SK-N-SH treated with all-trans-retinoic acid at 6 μM for 48 hours (cell line): ENCODE results near the gene PRKAG3.

Source experiments
- ATAC-seq: fragments of 200-7000 bp; cut with Tn5 transposase; 3 replicates; pipeline ENCODE4 v1.9.1; 2020; ENCODE audit warnings: mild to moderate bottlenecking, moderate library complexity
- ARNTL ChIP-seq: fragments of 450-650 bp; formaldehyde crosslinking; IDR thresholded peaks from 2 replicates; pipeline ENCODE4 v1.5.0; 2020; ENCODE audit warnings: low read depth, mild to moderate bottlenecking, moderate library complexity, borderline replicate concordance
- BACH2 ChIP-seq: fragments of 250-450 bp; sonication (Bioruptor Pico); IDR thresholded peaks from 2 replicates; pipeline ENCODE4 v1.9.0; 2021; ENCODE audit warnings: mild to moderate bottlenecking, borderline replicate concordance
- CSDC2 ChIP-seq: fragments of 250-450 bp; sonication (Bioruptor Pico); IDR thresholded peaks from 2 replicates; pipeline ENCODE4 v1.5.0; 2020; ENCODE audit warnings: mild to moderate bottlenecking, moderate library complexity
- ESRRG ChIP-seq: fragments of 250-450 bp; sonication (Bioruptor Pico); IDR thresholded peaks from 2 replicates; pipeline ENCODE4 v1.6.1; 2021; ENCODE audit warnings: mild to moderate bottlenecking
- GLIS3 ChIP-seq: fragments of 250-450 bp; sonication (Bioruptor Pico); IDR thresholded peaks from 2 replicates; pipeline ENCODE4 v1.5.0; 2020; ENCODE audit warnings: mild to moderate bottlenecking, moderate library complexity
- ISL1 ChIP-seq: fragments of 250-450 bp; sonication (Bioruptor Pico); IDR thresholded peaks from 2 replicates; pipeline ENCODE4 v2.1.2; 2022; ENCODE audit warnings: mild to moderate bottlenecking, moderate library complexity
- PPARA ChIP-seq: fragments of 250-450 bp; sonication (Bioruptor Pico); IDR thresholded peaks from 2 replicates; pipeline ENCODE4 v1.5.0; 2020; ENCODE audit warnings: mild to moderate bottlenecking, borderline replicate concordance
- SNAI2 ChIP-seq: fragments of 250-450 bp; sonication (Bioruptor Pico); IDR thresholded peaks from 2 replicates; pipeline ENCODE4 v1.5.0; 2020; ENCODE audit warnings: mild to moderate bottlenecking, moderate library complexity
- TCF4 ChIP-seq: fragments of 250-450 bp; sonication (Bioruptor Pico); IDR thresholded peaks from 2 replicates; pipeline ENCODE4 v1.8.0; 2021; ENCODE audit warnings: mild to moderate bottlenecking, moderate library complexity, borderline replicate concordance
- TOX ChIP-seq: fragments of 250-450 bp; sonication (Bioruptor Pico); IDR thresholded peaks from 2 replicates; pipeline ENCODE4 v1.8.0; 2021; ENCODE audit warnings: mild to moderate bottlenecking, moderate library complexity, borderline replicate concordance
- ZC3H10 ChIP-seq: fragments of 250-450 bp; sonication (Bioruptor Pico); IDR thresholded peaks from 2 replicates; pipeline ENCODE4 v1.5.1; 2021; ENCODE audit warnings: mild to moderate bottlenecking, moderate library complexity
- ZFP3 ChIP-seq: fragments of 250-450 bp; sonication (Bioruptor Pico); IDR thresholded peaks from 2 replicates; pipeline ENCODE4 v1.5.0; 2020; ENCODE audit warnings: mild to moderate bottlenecking, moderate library complexity
- ZFP30 ChIP-seq: fragments of 450-650 bp; formaldehyde crosslinking; IDR thresholded peaks from 2 replicates; pipeline ENCODE4 v1.5.0; 2022; ENCODE audit warnings: mild to moderate bottlenecking, moderate library complexity
- ZNF565 ChIP-seq: fragments of 450-650 bp; formaldehyde crosslinking; conservative IDR thresholded peaks from 2 replicates; pipeline ENCODE4 v1.5.0; 2020; ENCODE audit warnings: low read depth, mild to moderate bottlenecking, moderate library complexity
- ZNF70 ChIP-seq: fragments of 450-650 bp; formaldehyde crosslinking; IDR thresholded peaks from 2 replicates; pipeline ENCODE4 v1.5.0; 2020; ENCODE audit warnings: mild to moderate bottlenecking, moderate library complexity
- ZNF8 ChIP-seq: fragments of 450-650 bp; formaldehyde crosslinking; IDR thresholded peaks from 2 replicates; pipeline ENCODE4 v1.5.0; 2020; ENCODE audit warnings: mild to moderate bottlenecking, moderate library complexity
- TF ChIP-seq, protein P1 (sequence below): fragments of 250-450 bp; sonication (Bioruptor Pico); IDR thresholded peaks from 2 replicates; pipeline ENCODE4 v1.5.0; 2020; ENCODE audit warnings: mild to moderate bottlenecking, moderate library complexity
- TF ChIP-seq, protein P2 (sequence below): fragments of 250-450 bp; sonication (Bioruptor Pico); IDR thresholded peaks from 2 replicates; pipeline ENCODE4 v1.8.0; 2020; ENCODE audit warnings: mild to moderate bottlenecking, moderate library complexity, borderline replicate concordance
- TF ChIP-seq, protein P3 (sequence below): fragments of 250-450 bp; sonication (Bioruptor Pico); IDR thresholded peaks from 2 replicates; pipeline ENCODE4 v1.5.1; 2020; ENCODE audit warnings: low read depth, mild to moderate bottlenecking, moderate library complexity
- TF ChIP-seq, protein P4 (sequence below): fragments of 250-450 bp; sonication (Bioruptor Pico); IDR thresholded peaks from 2 replicates; pipeline ENCODE4 v1.8.0; 2021; ENCODE audit warnings: low read depth, mild to moderate bottlenecking, moderate library complexity, borderline replicate concordance
- TF ChIP-seq, protein P5 (sequence below): fragments of 250-450 bp; sonication (Bioruptor Pico); IDR thresholded peaks from 2 replicates; pipeline ENCODE4 v1.5.1; 2021; ENCODE audit warnings: mild to moderate bottlenecking, moderate library complexity

Gene PRKAG3

DNA sequence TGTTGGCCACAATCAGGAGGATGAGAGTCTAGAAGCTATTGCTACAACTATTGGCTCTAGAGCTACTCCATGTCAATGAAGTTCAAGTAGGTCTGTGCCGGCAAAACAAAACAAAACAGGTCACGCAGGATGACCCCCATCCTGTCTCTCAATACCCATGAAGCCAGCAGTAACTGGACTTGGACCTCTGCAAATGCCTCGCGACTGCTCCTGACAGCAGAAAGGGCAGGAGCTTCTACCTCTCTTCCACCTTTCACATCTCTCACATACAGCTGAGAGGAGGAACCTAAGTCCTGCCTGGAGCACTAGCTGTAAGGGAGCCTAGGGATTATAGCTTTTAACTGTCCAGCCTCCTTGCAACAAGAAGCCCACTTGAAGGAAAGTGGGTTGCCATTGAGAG lies 16.0 kb downstream of the PRKAG3 start:
- no peak for ATAC-seq
- TF ChIP-seq SNAI2 (CRISPR knock-in tag), result no peak
- no peak for TF ChIP-seq TCF4 (CRISPR knock-in tag)
- TF ChIP-seq TOX, result no peak
- TF ChIP-seq, protein P1, sequence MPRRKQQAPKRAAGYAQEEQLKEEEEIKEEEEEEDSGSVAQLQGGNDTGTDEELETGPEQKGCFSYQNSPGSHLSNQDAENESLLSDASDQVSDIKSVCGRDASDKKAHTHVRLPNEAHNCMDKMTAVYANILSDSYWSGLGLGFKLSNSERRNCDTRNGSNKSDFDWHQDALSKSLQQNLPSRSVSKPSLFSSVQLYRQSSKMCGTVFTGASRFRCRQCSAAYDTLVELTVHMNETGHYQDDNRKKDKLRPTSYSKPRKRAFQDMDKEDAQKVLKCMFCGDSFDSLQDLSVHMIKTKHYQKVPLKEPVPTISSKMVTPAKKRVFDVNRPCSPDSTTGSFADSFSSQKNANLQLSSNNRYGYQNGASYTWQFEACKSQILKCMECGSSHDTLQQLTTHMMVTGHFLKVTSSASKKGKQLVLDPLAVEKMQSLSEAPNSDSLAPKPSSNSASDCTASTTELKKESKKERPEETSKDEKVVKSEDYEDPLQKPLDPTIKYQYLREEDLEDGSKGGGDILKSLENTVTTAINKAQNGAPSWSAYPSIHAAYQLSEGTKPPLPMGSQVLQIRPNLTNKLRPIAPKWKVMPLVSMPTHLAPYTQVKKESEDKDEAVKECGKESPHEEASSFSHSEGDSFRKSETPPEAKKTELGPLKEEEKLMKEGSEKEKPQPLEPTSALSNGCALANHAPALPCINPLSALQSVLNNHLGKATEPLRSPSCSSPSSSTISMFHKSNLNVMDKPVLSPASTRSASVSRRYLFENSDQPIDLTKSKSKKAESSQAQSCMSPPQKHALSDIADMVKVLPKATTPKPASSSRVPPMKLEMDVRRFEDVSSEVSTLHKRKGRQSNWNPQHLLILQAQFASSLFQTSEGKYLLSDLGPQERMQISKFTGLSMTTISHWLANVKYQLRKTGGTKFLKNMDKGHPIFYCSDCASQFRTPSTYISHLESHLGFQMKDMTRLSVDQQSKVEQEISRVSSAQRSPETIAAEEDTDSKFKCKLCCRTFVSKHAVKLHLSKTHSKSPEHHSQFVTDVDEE, result no peak
- no peak for TF ChIP-seq ISL1 (CRISPR knock-in tag)
- TF ChIP-seq ZNF70 (CRISPR knock-in tag), result no peak
- TF ChIP-seq ZC3H10 (CRISPR knock-in tag), result no peak
- TF ChIP-seq, protein P2, sequence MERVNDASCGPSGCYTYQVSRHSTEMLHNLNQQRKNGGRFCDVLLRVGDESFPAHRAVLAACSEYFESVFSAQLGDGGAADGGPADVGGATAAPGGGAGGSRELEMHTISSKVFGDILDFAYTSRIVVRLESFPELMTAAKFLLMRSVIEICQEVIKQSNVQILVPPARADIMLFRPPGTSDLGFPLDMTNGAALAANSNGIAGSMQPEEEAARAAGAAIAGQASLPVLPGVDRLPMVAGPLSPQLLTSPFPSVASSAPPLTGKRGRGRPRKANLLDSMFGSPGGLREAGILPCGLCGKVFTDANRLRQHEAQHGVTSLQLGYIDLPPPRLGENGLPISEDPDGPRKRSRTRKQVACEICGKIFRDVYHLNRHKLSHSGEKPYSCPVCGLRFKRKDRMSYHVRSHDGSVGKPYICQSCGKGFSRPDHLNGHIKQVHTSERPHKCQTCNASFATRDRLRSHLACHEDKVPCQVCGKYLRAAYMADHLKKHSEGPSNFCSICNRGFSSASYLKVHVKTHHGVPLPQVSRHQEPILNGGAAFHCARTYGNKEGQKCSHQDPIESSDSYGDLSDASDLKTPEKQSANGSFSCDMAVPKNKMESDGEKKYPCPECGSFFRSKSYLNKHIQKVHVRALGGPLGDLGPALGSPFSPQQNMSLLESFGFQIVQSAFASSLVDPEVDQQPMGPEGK (CRISPR knock-in tag), result no peak
- no peak for TF ChIP-seq ARNTL (CRISPR knock-in tag)
- TF ChIP-seq ZFP3 (CRISPR knock-in tag), result no peak

DNA sequence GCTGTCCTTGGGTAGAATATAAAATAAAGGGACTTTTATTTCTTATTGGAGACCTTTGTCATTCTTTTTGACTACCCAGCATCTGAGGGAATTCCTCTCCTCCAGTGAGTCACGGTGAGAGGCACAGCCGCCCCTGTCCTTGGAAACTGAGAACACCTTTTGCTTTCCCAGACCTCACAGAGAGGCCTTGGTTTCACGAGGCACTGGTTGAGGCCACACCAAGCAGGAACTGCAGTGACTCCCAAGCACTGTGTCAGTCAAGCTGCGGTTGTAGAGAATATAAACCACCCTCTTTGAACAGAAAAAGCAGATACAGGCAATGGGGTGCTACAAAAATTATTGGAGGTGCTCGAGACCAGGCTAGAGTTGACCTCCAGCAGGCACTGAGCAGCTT lies 16.4 kb downstream of the PRKAG3 start:
- no peak for ATAC-seq
- TF ChIP-seq, protein P3, sequence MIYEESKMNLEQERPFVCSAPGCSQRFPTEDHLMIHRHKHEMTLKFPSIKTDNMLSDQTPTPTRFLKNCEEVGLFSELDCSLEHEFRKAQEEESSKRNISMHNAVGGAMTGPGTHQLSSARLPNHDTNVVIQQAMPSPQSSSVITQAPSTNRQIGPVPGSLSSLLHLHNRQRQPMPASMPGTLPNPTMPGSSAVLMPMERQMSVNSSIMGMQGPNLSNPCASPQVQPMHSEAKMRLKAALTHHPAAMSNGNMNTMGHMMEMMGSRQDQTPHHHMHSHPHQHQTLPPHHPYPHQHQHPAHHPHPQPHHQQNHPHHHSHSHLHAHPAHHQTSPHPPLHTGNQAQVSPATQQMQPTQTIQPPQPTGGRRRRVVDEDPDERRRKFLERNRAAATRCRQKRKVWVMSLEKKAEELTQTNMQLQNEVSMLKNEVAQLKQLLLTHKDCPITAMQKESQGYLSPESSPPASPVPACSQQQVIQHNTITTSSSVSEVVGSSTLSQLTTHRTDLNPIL (CRISPR knock-in tag), result no peak

DNA sequence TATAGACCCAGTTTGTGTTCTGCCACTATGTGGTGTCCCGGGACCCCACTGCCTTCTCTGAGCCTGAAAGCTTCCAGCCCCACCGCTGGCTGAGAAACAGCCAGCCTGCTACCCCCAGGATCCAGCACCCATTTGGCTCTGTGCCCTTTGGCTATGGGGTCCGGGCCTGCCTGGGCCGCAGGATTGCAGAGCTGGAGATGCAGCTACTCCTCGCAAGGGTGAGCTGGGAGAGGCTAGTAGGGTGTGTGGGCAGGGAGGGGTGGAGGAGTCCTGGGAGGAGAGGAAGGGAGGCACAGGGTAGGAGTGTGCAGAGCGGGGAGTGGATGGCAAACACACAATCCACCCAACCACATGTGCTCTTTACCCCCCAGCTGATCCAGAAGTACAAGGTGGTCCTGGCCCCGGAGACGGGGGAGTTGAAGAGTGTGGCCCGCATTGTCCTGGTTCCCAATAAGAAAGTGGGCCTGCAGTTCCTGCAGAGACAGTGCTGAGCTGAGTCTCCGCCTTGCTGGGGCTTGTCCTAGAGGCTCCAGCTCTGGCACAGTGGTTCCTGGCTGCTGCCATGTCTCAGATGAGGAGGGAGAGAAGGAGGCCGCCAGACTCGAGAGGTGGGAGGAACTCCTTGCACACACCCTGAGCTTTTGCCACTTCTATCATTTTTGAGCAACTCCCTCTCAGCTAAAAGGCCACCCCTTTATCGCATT lies 16.9 kb downstream of the PRKAG3 start:
- no peak for ATAC-seq
- TF ChIP-seq, protein P3 (CRISPR knock-in tag), result no peak
- TF ChIP-seq, protein P2 (CRISPR knock-in tag), result no peak
- TF ChIP-seq ZNF8 (CRISPR knock-in tag) (no peak), BACH2 (CRISPR knock-in tag) (no peak), ZNF70 (CRISPR knock-in tag) (no peak), ZC3H10 (CRISPR knock-in tag) (no peak), ZFP3 (CRISPR knock-in tag) (no peak), TCF4 (CRISPR knock-in tag) (no peak), ZNF565 (CRISPR knock-in tag) (no peak), SNAI2 (CRISPR knock-in tag) (no peak), ESRRG (CRISPR knock-in tag) (no peak), PPARA (CRISPR knock-in tag) (no peak), CSDC2 (CRISPR knock-in tag) (no peak), ISL1 (CRISPR knock-in tag) (no peak), GLIS3 (CRISPR knock-in tag) (no peak), ZFP30 (CRISPR knock-in tag) (no peak)
- TF ChIP-seq, protein P1, result no peak
- TF ChIP-seq, protein P4, sequence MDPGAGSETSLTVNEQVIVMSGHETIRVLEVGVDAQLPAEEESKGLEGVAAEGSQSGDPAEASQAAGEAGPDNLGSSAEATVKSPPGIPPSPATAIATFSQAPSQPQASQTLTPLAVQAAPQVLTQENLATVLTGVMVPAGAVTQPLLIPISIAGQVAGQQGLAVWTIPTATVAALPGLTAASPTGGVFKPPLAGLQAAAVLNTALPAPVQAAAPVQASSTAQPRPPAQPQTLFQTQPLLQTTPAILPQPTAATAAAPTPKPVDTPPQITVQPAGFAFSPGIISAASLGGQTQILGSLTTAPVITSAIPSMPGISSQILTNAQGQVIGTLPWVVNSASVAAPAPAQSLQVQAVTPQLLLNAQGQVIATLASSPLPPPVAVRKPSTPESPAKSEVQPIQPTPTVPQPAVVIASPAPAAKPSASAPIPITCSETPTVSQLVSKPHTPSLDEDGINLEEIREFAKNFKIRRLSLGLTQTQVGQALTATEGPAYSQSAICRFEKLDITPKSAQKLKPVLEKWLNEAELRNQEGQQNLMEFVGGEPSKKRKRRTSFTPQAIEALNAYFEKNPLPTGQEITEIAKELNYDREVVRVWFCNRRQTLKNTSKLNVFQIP (CRISPR knock-in tag), result no peak
- TF ChIP-seq, protein P5, sequence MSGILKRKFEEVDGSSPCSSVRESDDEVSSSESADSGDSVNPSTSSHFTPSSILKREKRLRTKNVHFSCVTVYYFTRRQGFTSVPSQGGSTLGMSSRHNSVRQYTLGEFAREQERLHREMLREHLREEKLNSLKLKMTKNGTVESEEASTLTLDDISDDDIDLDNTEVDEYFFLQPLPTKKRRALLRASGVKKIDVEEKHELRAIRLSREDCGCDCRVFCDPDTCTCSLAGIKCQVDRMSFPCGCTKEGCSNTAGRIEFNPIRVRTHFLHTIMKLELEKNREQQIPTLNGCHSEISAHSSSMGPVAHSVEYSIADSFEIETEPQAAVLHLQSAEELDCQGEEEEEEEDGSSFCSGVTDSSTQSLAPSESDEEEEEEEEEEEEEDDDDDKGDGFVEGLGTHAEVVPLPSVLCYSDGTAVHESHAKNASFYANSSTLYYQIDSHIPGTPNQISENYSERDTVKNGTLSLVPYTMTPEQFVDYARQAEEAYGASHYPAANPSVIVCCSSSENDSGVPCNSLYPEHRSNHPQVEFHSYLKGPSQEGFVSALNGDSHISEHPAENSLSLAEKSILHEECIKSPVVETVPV (CRISPR knock-in tag), result no peak
